Activated CD4-positive, alpha-beta memory T cell treated with anti-CD3 and anti-CD28 coated beads, Interleukin-2, amount 10 ng/mL, durations not matched to agents 7 days and 5 days (primary cell): ENCODE data around the gene FAM219B. TPM values are rescaled to one million over a fixed set of nuclear protein-coding genes. Genes with fewer than 3 reads are reported as not detected.
"Not testable (repeated sequence)": the region's sequence is repeated elsewhere in the genome, so short reads cannot be mapped to it uniquely, and the experiment has no call there.

Source experiments
- CTCF ChIA-PET: fragments of 350-600 bp; sonication (Branson Sonifier 250); formaldehyde crosslinking; loops from one replicate; lab custom pipeline; 2021; ENCODE audit warnings: antibody characterized with exemption, inconsistent platforms; lab: Charles Lee
- POLR2A ChIA-PET: fragments of 350-600 bp; sonication (Branson Sonifier 250); formaldehyde crosslinking; loops from one replicate; lab custom pipeline; 2021; ENCODE audit warnings: antibody characterized with exemption; lab: Charles Lee
- DNase-seq: peaks from one replicate; pipeline ENCODE4 v3.0.0-alpha.2; 2020
- H3K27ac Mint-ChIP-seq: one replicate; pipeline ENCODE4 v1.8.0; 2021; ENCODE audit warnings: mild to moderate bottlenecking, mixed read lengths
- H3K27me3 Mint-ChIP-seq: one replicate; pipeline ENCODE4 v1.8.0; 2021; ENCODE audit warnings: mixed read lengths
- H3K36me3 Mint-ChIP-seq: one replicate; pipeline ENCODE4 v1.8.0; 2021; ENCODE audit warnings: low read depth, mixed read lengths
- H3K4me1 Mint-ChIP-seq: one replicate; pipeline ENCODE4 v1.8.0; 2021; ENCODE audit warnings: mixed read lengths
- H3K4me3 Mint-ChIP-seq: one replicate; pipeline ENCODE4 v1.8.0; 2021; ENCODE audit warnings: mild to moderate bottlenecking, mixed read lengths
- H3K9me3 Mint-ChIP-seq: one replicate; pipeline ENCODE4 v1.8.0; 2021; ENCODE audit warnings: mixed read lengths
- total RNA-seq, 2 experiments: library from RNA; stranded (reverse); gene quantifications; one replicate each; pipeline ENCODE4 v1.2.3, GENCODE V29; 2021

FAM219B gene
- total RNA-seq, 2 experiments from 2014 or later, result 103 to 116 TPM

- H3K36me3 Mint-ChIP-seq, result peaks cover 30% of the 10 kb centered on the region
- POLR2A ChIA-PET, result interaction anchor here (0.6 to 7.5 kb wide), 16 partner anchors 8 to 275 kb away, joined by 3 to 110 read pairs (median 4); partner anchors contain the start of genes CLK3, FAM219B, SCAMP2 and ULK3
Observed at GRCh38 chr15:74889883-74890664, 16.6 kb downstream of the FAM219B start, which contains the start of gene MPI. Gene MPI (plus strand): TSS chr15:74890042. CDS start chr15:74890074, 32 bp downstream.

GRCh38 chr15:74889390-74889882 lies 17.2 kb downstream of the FAM219B start:
- peak overlapping the region; percentile 84 for H3K4me3 Mint-ChIP-seq
- CTCF ChIA-PET, result interaction anchor here (0.6 to 1.7 kb wide), 7 partner anchors 12 to 121 kb away, joined by 3 to 11 read pairs (median 3); partner anchors contain the start of gene SCAMP2
- peak overlapping the region; percentile 69 for H3K27ac Mint-ChIP-seq
- peak; percentile 32 for DNase-seq
- H3K36me3 Mint-ChIP-seq, result peaks cover 30% of the 10 kb centered on the region
- no peaks in the 10 kb centered on the region for H3K9me3 Mint-ChIP-seq
- POLR2A ChIA-PET, result interaction anchor here (0.6 to 7.5 kb wide), 15 partner anchors 9 to 118 kb away, joined by 3 to 110 read pairs (median 4); partner anchors contain the start of genes FAM219B, SCAMP2 and ULK3
- H3K27me3 Mint-ChIP-seq, result no peaks in the 10 kb centered on the region
- peaks cover 61% of the 10 kb centered on the region for H3K4me1 Mint-ChIP-seq

More at GRCh38 chr15:74889883-74890664, 16.6 kb downstream of the FAM219B start, which contains the start of gene MPI:
- CTCF ChIA-PET, result interaction anchor here (0.6 to 1.7 kb wide), 5 partner anchors 12 to 122 kb away, joined by 3 to 11 read pairs (median 3); no protein-coding TSS in a partner anchor
- DNase-seq, result peak; percentile 89
- no peaks in the 10 kb centered on the region for H3K9me3 Mint-ChIP-seq
- peaks cover 56% of the 10 kb centered on the region for H3K4me1 Mint-ChIP-seq
- H3K27me3 Mint-ChIP-seq, result no peaks in the 10 kb centered on the region
- H3K4me3 Mint-ChIP-seq, result peak within 1 kb of the TSS; percentile 84
- H3K27ac Mint-ChIP-seq, result peak within 1 kb of the TSS; percentile 69

- Mint-ChIP-seq H3K9me3 (no peaks in the 10 kb centered on the region), H3K27ac (no peak overlapping the region), H3K27me3 (no peaks in the 10 kb centered on the region), H3K4me3 (peak overlapping the region; percentile 84), H3K4me1 (peaks cover 64% of the 10 kb centered on the region), H3K36me3 (peaks cover 28% of the 10 kb centered on the region)
- ChIA-PET CTCF (interaction anchor here (1.0 to 1.7 kb wide), 3 partner anchors 13 to 18 kb away, joined by 3 to 4 read pairs (median 4); partner anchors contain the start of gene SCAMP2), POLR2A (interaction anchor here (1.1 to 7.5 kb wide), 7 partner anchors 9 to 117 kb away, joined by 3 to 110 read pairs (median 17); partner anchors contain the start of genes FAM219B and SCAMP2)
- DNase-seq, result no peak
Observed at GRCh38 chr15:74888716-74889115, 17.9 kb downstream of the FAM219B start.

GRCh38 chr15:74887537-74888193 lies 19.0 kb downstream of the FAM219B start:
- POLR2A ChIA-PET, result interaction anchor here (1.9 to 7.5 kb wide), 5 partner anchors 10 to 19 kb away, joined by 7 to 110 read pairs (median 19); partner anchors contain the start of genes FAM219B and SCAMP2
- CTCF ChIA-PET, result interaction anchor here (1.1 to 1.3 kb wide), 2 partner anchors 14 kb away, joined by 4 read pairs; no protein-coding TSS in a partner anchor
- not testable (repeated sequence) for H3K27ac Mint-ChIP-seq, H3K4me3 Mint-ChIP-seq, H3K9me3 Mint-ChIP-seq, H3K27me3 Mint-ChIP-seq, DNase-seq
- Mint-ChIP-seq H3K4me1 (peaks cover 60% of the 10 kb centered on the region), H3K36me3 (peaks cover 19% of the 10 kb centered on the region)

GRCh38 chr15:74885461-74885860 lies 21.2 kb downstream of the FAM219B start:
- Mint-ChIP-seq H3K36me3 (peaks cover 7% of the 10 kb centered on the region), H3K4me1 (peaks cover 40% of the 10 kb centered on the region), H3K27ac (no peak overlapping the region), H3K27me3 (no peaks in the 10 kb centered on the region), H3K9me3 (peaks cover 5% of the 10 kb centered on the region), H3K4me3 (no peak overlapping the region)
- POLR2A ChIA-PET, result interaction anchor here (3.4 kb wide), 1 partner anchor 7 kb away, joined by 27 read pairs; no protein-coding TSS in a partner anchor
- CTCF ChIA-PET, result interaction anchor here (1.2 to 3.4 kb wide), 3 partner anchors 16 to 97 kb away, joined by 3 to 20 read pairs (median 4); no protein-coding TSS in a partner anchor
- no peak for DNase-seq

GRCh38 chr15:74884428-74885223 lies 22.0 kb downstream of the FAM219B start:
- Mint-ChIP-seq H3K36me3 (peaks cover 5% of the 10 kb centered on the region), H3K27me3 (no peaks in the 10 kb centered on the region), H3K4me1 (peaks cover 33% of the 10 kb centered on the region), H3K9me3 (peaks cover 5% of the 10 kb centered on the region), H3K27ac (no peak overlapping the region), H3K4me3 (no peak overlapping the region)
- no peak for DNase-seq
- ChIA-PET CTCF (interaction anchor here (0.6 to 3.4 kb wide), 7 partner anchors 10 to 96 kb away, joined by 3 to 20 read pairs (median 4); partner anchors contain the start of gene CPLX3), POLR2A (interaction anchor here (1.0 to 3.5 kb wide), 5 partner anchors 8 to 21 kb away, joined by 3 to 27 read pairs (median 14); partner anchors contain the start of gene SCAMP2)

GRCh38 chr15:74882528-74882927 lies 24.1 kb downstream of the FAM219B start:
- peaks cover 5% of the 10 kb centered on the region for H3K36me3 Mint-ChIP-seq
- peaks cover 5% of the 10 kb centered on the region for H3K9me3 Mint-ChIP-seq
- peaks cover 21% of the 10 kb centered on the region for H3K4me1 Mint-ChIP-seq
- no peak overlapping the region for H3K27ac Mint-ChIP-seq
- ChIA-PET POLR2A (interaction anchor here (1.5 to 3.5 kb wide), 4 partner anchors 8 to 13 kb away, joined by 3 to 27 read pairs (median 20); partner anchors contain the start of gene SCAMP2), CTCF (interaction anchor here (1.5 to 3.4 kb wide), 4 partner anchors 9 to 68 kb away, joined by 3 to 20 read pairs (median 8); partner anchors contain the start of gene SCAMP2)
- DNase-seq, result no peak
- H3K4me3 Mint-ChIP-seq, result no peak overlapping the region
- no peaks in the 10 kb centered on the region for H3K27me3 Mint-ChIP-seq

GRCh38 chr15:74878273-74878672 lies 28.4 kb downstream of the FAM219B start:
- H3K4me1 Mint-ChIP-seq, result peaks cover 9% of the 10 kb centered on the region
- H3K36me3 Mint-ChIP-seq, result peaks cover 5% of the 10 kb centered on the region
- H3K4me3 Mint-ChIP-seq, result no peak overlapping the region
- peaks cover 3% of the 10 kb centered on the region for H3K27me3 Mint-ChIP-seq
- no peak overlapping the region for H3K27ac Mint-ChIP-seq
- DNase-seq, result no peak
- ChIA-PET CTCF (no interaction called here), POLR2A (no interaction called here)
- H3K9me3 Mint-ChIP-seq, result peaks cover 7% of the 10 kb centered on the region

- Mint-ChIP-seq H3K27me3 (peaks cover 3% of the 10 kb centered on the region), H3K9me3 (peaks cover 2% of the 10 kb centered on the region), H3K27ac (peak overlapping the region; percentile 87), H3K36me3 (peaks cover 24% of the 10 kb centered on the region), H3K4me3 (peak overlapping the region; percentile 92), H3K4me1 (peaks cover 41% of the 10 kb centered on the region)
- ChIA-PET CTCF (interaction anchor here (1.1 to 8.7 kb wide), 5 partner anchors 9 to 87 kb away, joined by 3 to 111 read pairs (median 5); no protein-coding TSS in a partner anchor), POLR2A (interaction anchor here (0.7 to 8.6 kb wide), 10 partner anchors 9 to 93 kb away, joined by 3 to 121 read pairs (median 10); partner anchors contain the start of genes COX5A, CSK, FAM219B and MPI)
- DNase-seq, result peak; percentile 34
Observed at GRCh38 chr15:74873756-74874424, 32.8 kb downstream of the FAM219B start.

GRCh38 chr15:74873036-74873755 lies 33.5 kb downstream of the FAM219B start, which contains the start of gene SCAMP2:
Gene SCAMP2 (minus strand): TSS chr15:74873365. CDS start chr15:74873255, 110 bp downstream.
- Mint-ChIP-seq H3K27ac (peak within 1 kb of the TSS; percentile 97), H3K9me3 (peaks cover 2% of the 10 kb centered on the region), H3K36me3 (peaks cover 29% of the 10 kb centered on the region), H3K27me3 (peaks cover 3% of the 10 kb centered on the region), H3K4me3 (peak within 1 kb of the TSS; percentile 92), H3K4me1 (peaks cover 48% of the 10 kb centered on the region)
- DNase-seq, result peak; percentile 92
- CTCF ChIA-PET, result interaction anchor here (1.1 to 8.7 kb wide), 5 partner anchors 10 to 86 kb away, joined by 3 to 111 read pairs (median 5); no protein-coding TSS in a partner anchor
- POLR2A ChIA-PET, result interaction anchor here (0.7 to 8.6 kb wide), 12 partner anchors 9 to 96 kb away, joined by 3 to 121 read pairs (median 6); partner anchors contain the start of genes COX5A, FAM219B and MPI
